Esophagus muscularis mucosa (tissue), 3 donors: ENCODE results near the gene TMEM100.

Source experiments
- CTCF ChIP-seq, 3 experiments: fragments of 200-600 bp in 2 of 3; fragments of 450-650 bp in 1 of 3; sonication (generic) in 2 of 3; IDR thresholded peaks; one replicate each; pipeline ENCODE4 v1.5.1; 2017 to 2019; ENCODE audit warnings: antibody characterized with exemption in 3 of 3, mild to moderate bottlenecking in 2 of 3, moderate library complexity in 1 of 3
- POLR2A ChIP-seq: fragments of 450-650 bp; IDR thresholded peaks from one replicate; pipeline ENCODE4 v1.6.1; 2017; ENCODE audit warnings: antibody characterized with exemption, moderate library complexity, mild to moderate bottlenecking, low read depth
- POLR2AphosphoS5 ChIP-seq, 2 donors: sonication (generic); formaldehyde crosslinking; IDR thresholded peaks; one replicate each; pipeline ENCODE4 v1.6.1; 2017; ENCODE audit warnings: antibody characterized with exemption in 2 of 2

- no peak for TF ChIP-seq POLR2AphosphoS5 (IDR thresholded peaks at IDR 0.05)
- no peak for TF ChIP-seq CTCF (IDR thresholded peaks at IDR 0.05)
- no peak for TF ChIP-seq POLR2A
Measured at GRCh38 chr17:55748841-55749240, 26.2 kb upstream of the TMEM100 start.
